Measurements from ENCODE around the gene FILIP1L. TPM values are rescaled to one million over a fixed set of nuclear protein-coding genes. Genes with fewer than 3 reads are reported as not detected.

The FILIP1L gene
- total RNA-seq, 2 donors from 2014 or later: 97.0 to 112 TPM

DNA sequence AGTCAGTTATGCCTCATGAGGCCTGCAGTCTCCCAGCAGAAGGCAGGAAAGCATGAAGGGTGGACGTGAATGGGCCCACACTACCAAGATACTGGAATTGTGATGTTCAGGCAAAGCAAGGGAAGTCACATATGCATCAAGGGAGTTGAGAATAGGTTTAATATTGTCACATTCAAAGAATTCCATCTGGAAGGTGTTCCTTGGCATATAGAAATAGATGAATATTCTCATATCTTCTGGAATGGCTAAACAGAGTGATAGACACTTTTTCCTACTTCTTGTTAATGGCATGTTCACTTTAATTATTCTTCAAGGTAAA is 193.0 kb downstream of the FILIP1L start:
- H3K9me3 ChIP-seq: no peaks in the 10 kb centered on the region
- H3K27ac ChIP-seq: peak overlapping the region; percentile 70 to 79
- DNase-seq (ENCODE audit: low spot score): no peak
- H3K27me3 ChIP-seq: no peaks in the 10 kb centered on the region
- no peaks in the 10 kb centered on the region for H3K36me3 ChIP-seq
- H3K4me1 ChIP-seq: peaks cover 0 to 48% of the 10 kb centered on the region in 2 donors
- TF ChIP-seq, protein P1, sequence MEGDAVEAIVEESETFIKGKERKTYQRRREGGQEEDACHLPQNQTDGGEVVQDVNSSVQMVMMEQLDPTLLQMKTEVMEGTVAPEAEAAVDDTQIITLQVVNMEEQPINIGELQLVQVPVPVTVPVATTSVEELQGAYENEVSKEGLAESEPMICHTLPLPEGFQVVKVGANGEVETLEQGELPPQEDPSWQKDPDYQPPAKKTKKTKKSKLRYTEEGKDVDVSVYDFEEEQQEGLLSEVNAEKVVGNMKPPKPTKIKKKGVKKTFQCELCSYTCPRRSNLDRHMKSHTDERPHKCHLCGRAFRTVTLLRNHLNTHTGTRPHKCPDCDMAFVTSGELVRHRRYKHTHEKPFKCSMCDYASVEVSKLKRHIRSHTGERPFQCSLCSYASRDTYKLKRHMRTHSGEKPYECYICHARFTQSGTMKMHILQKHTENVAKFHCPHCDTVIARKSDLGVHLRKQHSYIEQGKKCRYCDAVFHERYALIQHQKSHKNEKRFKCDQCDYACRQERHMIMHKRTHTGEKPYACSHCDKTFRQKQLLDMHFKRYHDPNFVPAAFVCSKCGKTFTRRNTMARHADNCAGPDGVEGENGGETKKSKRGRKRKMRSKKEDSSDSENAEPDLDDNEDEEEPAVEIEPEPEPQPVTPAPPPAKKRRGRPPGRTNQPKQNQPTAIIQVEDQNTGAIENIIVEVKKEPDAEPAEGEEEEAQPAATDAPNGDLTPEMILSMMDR (IDR thresholded peaks at IDR 0.05): no peak
- H3K4me3 ChIP-seq: no peak overlapping the region

DNA sequence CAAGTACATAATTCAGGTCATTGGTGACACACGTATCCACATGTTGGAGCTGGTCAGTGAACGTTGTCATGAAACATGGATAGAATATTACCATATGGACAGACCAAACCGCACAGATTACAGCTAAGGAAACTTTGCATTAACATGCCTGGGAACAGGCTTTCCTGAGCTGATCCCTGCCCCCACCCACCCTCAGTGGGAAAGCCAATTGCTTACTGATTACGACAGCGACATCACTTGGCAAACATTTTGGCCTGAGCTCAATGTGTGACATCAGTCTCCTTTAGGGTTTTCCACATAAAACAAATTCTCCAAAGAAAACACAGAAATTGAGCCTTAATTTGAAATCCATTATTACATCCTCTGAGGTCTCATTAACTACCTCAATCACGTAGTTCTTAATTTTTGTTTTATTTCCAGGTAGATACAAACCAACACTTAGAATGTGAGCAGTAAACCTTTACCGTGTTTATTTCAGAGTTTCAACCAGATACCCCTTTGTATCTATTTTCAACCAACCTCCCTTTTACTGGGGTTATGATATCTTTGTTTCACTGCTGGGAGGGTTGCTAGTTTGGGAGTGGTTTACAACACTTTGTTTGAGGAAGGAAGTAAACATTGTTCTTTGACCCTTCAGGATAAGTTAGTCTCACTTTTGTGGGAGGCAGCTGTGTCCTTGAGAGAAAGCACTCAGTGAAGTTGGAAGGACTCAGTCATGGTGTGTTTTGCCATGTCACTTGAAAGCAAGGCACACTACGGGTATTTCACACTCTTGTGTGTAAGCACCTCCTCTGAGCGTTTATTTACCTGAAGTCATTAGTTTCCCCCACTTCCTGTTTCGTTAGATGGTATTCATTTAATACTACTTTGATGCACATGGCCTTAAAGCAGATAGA is 193.6 kb downstream of the FILIP1L start:
- Histone ChIP-seq H3K4me3 (no peak overlapping the region), H3K36me3 (no peaks in the 10 kb centered on the region), H3K27ac (peak overlapping the region; percentile 70 to 79), H3K9me3 (no peaks in the 10 kb centered on the region), H3K4me1 (peaks cover 0 to 43% of the 10 kb centered on the region in 2 donors), H3K27me3 (no peaks in the 10 kb centered on the region)
- peak; percentile 90 for DNase-seq (ENCODE audit: low spot score)
- TF ChIP-seq, protein P1 (IDR thresholded peaks at IDR 0.05): no peak

DNA sequence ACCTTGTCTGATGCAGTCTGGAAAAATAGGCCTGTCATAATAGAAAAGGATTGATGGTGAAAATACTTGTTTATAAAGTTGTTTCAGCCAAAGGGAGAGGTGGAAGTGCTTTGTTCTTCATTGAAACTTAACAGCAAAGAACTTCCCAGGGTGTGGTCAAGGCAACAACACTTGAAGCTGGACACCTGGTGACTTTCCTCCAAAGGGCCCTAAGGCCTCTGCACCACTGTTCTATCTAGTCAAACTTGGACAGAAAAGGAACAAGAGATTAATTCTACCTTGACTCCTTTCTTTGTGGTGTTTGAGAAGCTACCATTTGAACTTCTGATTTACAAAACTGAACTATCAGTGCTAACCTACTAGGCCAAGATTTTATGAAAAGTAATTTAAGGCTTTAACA is 194.6 kb downstream of the FILIP1L start:
- Histone ChIP-seq H3K9me3 (no peaks in the 10 kb centered on the region), H3K4me3 (no peak overlapping the region), H3K36me3 (no peaks in the 10 kb centered on the region), H3K27me3 (no peaks in the 10 kb centered on the region), H3K4me1 (peaks cover 0 to 35% of the 10 kb centered on the region in 2 donors), H3K27ac (peak overlapping the region; percentile 70 to 79)
- TF ChIP-seq, protein P1 (IDR thresholded peaks at IDR 0.05): no peak
- DNase-seq (ENCODE audit: low spot score): no peak

DNA sequence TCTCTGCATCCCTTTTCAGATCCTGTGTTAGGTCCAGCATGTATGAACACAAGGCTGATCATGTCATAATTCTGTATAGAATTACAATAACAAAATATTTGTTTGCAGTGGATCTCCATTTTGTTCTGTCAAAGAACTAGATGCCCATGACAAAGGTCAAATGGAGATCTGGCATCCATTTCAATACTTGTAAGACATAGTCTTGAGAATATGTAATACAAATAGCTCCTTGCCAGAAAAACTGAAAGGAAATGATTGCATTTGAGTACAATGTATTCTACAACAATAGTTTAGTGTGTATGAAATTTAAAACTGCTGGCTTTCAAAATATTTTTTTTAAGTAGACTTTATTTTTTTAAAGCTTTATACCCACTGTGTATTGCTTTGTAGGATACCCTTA is 195.6 kb downstream of the FILIP1L start:
- H3K27ac ChIP-seq: peak overlapping the region in 1 of 2 donors; percentile 70
- no peaks in the 10 kb centered on the region for H3K27me3 ChIP-seq
- peaks cover 0 to 35% of the 10 kb centered on the region in 2 donors for H3K4me1 ChIP-seq
- H3K4me3 ChIP-seq: no peak overlapping the region
- TF ChIP-seq, protein P1 (IDR thresholded peaks at IDR 0.05): no peak
- no peak for DNase-seq (ENCODE audit: low spot score)
- H3K9me3 ChIP-seq: no peaks in the 10 kb centered on the region
- H3K36me3 ChIP-seq: no peaks in the 10 kb centered on the region

DNA sequence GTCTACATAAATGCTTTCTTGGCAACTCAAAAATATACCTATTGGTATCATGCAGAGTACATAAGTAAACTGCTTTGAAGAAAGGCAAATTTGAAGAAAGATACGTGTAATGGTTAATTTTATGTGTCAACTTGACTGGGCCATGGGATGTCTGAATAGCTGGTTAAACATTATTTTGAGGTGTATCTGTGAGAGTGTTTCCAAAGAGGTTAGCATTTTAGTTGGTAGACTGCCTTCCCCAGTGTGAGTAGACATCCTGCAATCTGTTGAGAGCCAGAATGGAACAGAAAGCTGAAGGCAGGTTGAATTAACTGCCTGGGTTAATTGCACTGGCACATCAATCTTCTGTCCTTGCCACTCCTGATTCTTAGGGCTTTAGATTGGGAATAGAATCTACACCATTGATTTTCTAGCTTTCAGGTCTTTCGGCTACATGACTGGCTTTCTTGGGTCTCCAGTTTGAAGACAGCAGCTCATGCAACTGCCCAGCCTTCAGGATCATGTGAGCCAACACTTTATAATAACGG is 198.3 kb downstream of the FILIP1L start:
- Histone ChIP-seq H3K27me3 (no peaks in the 10 kb centered on the region), H3K36me3 (no peaks in the 10 kb centered on the region), H3K4me1 (peaks cover 0 to 24% of the 10 kb centered on the region in 2 donors), H3K9me3 (no peaks in the 10 kb centered on the region), H3K4me3 (no peak overlapping the region), H3K27ac (no peak overlapping the region)
- TF ChIP-seq, protein P1 (IDR thresholded peaks at IDR 0.05): no peak
- no peak for DNase-seq (ENCODE audit: low spot score)

All from right atrium auricular region (tissue), 2 donors.